H1 (cell line): ENCODE data around the gene PNPLA3.

Source experiments
- ATF2 ChIP-seq: IDR thresholded peaks from 2 replicates; pipeline ENCODE4 v1.6.1; 2012; ENCODE audit warnings: low read length, inconsistent platforms
- PHF8 ChIP-seq: fragments of 200-600 bp; sonication (generic); conservative IDR thresholded peaks from 2 replicates; pipeline ENCODE4 v1.7.1; 2012; ENCODE audit warnings: low read depth, mild to moderate bottlenecking, inconsistent platforms, low read length, moderate library complexity
- POLR2A ChIP-seq, 2 experiments: IDR thresholded peaks; 1 replicate in 1 of 2; 2 replicates in 1 of 2; pipeline ENCODE4 v1.6.1; 2011; ENCODE audit warnings: low read depth in 2 of 2, low read length in 2 of 2, mild to moderate bottlenecking in 2 of 2; ENCODE audit errors: control extremely low read depth in 1 of 2
- RAD21 ChIP-seq, 2 experiments: IDR thresholded peaks in 1 of 2; conservative IDR thresholded peaks in 1 of 2; 2 replicates each; pipeline ENCODE4 v1.6.1; 2011; ENCODE audit warnings: low read depth in 2 of 2, low read length in 2 of 2, improper control_type of control experiment in 1 of 2, inconsistent platforms in 1 of 2, mild to moderate bottlenecking in 1 of 2, moderate library complexity in 1 of 2
- SIRT6 ChIP-seq: IDR thresholded peaks from one replicate; pipeline ENCODE4 v1.7.1; 2012; ENCODE audit warnings: low read length, inconsistent platforms
- SP2 ChIP-seq: IDR thresholded peaks from 2 replicates; pipeline ENCODE4 v1.6.1; 2012; ENCODE audit warnings: mild to moderate bottlenecking, low read length, inconsistent platforms
- SP4 ChIP-seq: IDR thresholded peaks from 2 replicates; pipeline ENCODE4 v1.6.1; 2012; ENCODE audit warnings: low read length, inconsistent platforms
- USF2 ChIP-seq: IDR thresholded peaks from 2 replicates; pipeline ENCODE4 v1.6.1; 2011; ENCODE audit warnings: low read length, improper control_type of control experiment

DNA sequence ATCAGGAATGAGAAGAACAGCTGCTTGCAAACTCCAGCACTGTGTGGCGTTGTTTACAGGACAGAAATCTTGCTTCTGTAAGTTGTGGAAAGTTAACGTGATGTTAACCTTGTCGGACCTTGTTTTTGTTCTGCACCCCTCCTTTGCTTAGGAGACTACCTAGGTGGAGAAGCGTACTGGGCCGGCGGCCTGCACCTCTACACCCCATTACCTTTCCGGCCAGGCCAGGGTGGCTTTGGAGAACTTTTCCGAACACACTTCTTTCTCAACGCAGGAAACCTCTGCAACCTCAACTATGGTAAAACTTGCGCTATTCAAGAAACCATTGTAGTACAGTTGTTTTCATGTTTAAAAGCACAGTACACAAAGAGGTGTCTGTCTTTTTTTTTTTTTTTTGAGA, 65.4 kb downstream of the PNPLA3 start:
- TF ChIP-seq POLR2A (IDR thresholded peaks at IDR 0.05; ENCODE audit: control extremely low read depth in 1 of 2, low read depth in 2 of 2, low read length in 2 of 2), result no peak
- TF ChIP-seq RAD21 (IDR thresholded peaks at IDR 0.05 in 1 of 2, conservative IDR thresholded peaks at IDR 0.05 in 1 of 2; ENCODE audit: low read depth in 2 of 2, low read length in 2 of 2), result no peak
- TF ChIP-seq PHF8, result no peak
- TF ChIP-seq SIRT6, result no peak
- no peak for TF ChIP-seq ATF2
- TF ChIP-seq SP4, result no peak
- TF ChIP-seq USF2, result no peak
- TF ChIP-seq SP2, result no peak
